Esophagus squamous epithelium (tissue), 5 donors: Measurements from ENCODE around the gene LY6G6D. TPM values are rescaled to one million over a fixed set of nuclear protein-coding genes. Genes with fewer than 3 reads are reported as not detected.

Source experiments
- DNase-seq: peaks from one replicate; lab custom pipeline; 2025; lab: John Stamatoyannopoulos, UW
- H3K27ac ChIP-seq, 4 donors: fragments of 200-600 bp; sonication (generic); one replicate each; pipeline ENCODE4 v1.5.1; 2016 to 2019; ENCODE audit warnings: mild to moderate bottlenecking in 1 of 4
- H3K27me3 ChIP-seq, 4 donors: fragments of 200-600 bp; sonication (generic); 1 replicate in 3 of 4; 2 replicates in 1 of 4; pipeline versions ENCODE4 v1.5.1 to v1.6.0; 2017 to 2021; ENCODE audit warnings: antibody characterized with exemption in 1 of 4
- H3K36me3 ChIP-seq, 3 donors: fragments of 200-600 bp; sonication (generic); one replicate each; pipeline ENCODE4 v1.5.1; 2016 to 2019
- H3K4me1 ChIP-seq, 3 donors: fragments of 200-600 bp; sonication (generic); one replicate each; pipeline ENCODE4 v1.5.1; 2017 to 2019
- H3K4me3 ChIP-seq, 4 donors: fragments of 200-600 bp; sonication (generic); 1 replicate in 3 of 4; 2 replicates in 1 of 4; pipeline ENCODE4 v1.5.1; 2016 to 2019; ENCODE audit warnings: mild to moderate bottlenecking in 2 of 4, moderate library complexity in 1 of 4
- H3K9me3 ChIP-seq, 3 donors: fragments of 200-600 bp; sonication (generic); one replicate each; pipeline ENCODE4 v1.5.1; 2016 to 2019
- POLR2A ChIP-seq, 4 donors: fragments of 450-650 bp; IDR thresholded peaks; one replicate each; pipeline ENCODE4 v1.6.1; 2017; ENCODE audit warnings: antibody characterized with exemption in 4 of 4, mild to moderate bottlenecking in 4 of 4, moderate library complexity in 3 of 4
- WGBS, 2 donors: methylation state at CpG; one replicate each; pipeline ENCODE4 v1.1.5; 2018; 5-methylcytosine and 5-hydroxymethylcytosine counted together
- intact Hi-C: fragments of 100-400 bp; cut with DNase I; formaldehyde crosslinking; loops from one replicate; pipeline ENCODE4 v1.15.0; 2022
- total RNA-seq, 4 donors: library from RNA; depleted of rRNA; stranded (reverse); fragments of >200 nt; gene quantifications; one replicate each; pipeline ENCODE4 v1.1.0, GENCODE V29; 2016
- TF ChIP-seq, protein P1 (sequence below), 6 experiments: fragments of 450-650 bp in 4 of 6; fragments of 200-600 bp in 2 of 6; sonication (generic) in 2 of 6; IDR thresholded peaks; one replicate each; pipeline ENCODE4 v1.5.1; 2016 to 2019; ENCODE audit warnings: antibody characterized with exemption in 6 of 6, mild to moderate bottlenecking in 4 of 6, moderate library complexity in 4 of 6
- donor health status: DM: yes; HTN: yes; CAD: no.

LY6G6D gene
- total RNA-seq, 4 donors from 2014 or later, result not detected

DNA sequence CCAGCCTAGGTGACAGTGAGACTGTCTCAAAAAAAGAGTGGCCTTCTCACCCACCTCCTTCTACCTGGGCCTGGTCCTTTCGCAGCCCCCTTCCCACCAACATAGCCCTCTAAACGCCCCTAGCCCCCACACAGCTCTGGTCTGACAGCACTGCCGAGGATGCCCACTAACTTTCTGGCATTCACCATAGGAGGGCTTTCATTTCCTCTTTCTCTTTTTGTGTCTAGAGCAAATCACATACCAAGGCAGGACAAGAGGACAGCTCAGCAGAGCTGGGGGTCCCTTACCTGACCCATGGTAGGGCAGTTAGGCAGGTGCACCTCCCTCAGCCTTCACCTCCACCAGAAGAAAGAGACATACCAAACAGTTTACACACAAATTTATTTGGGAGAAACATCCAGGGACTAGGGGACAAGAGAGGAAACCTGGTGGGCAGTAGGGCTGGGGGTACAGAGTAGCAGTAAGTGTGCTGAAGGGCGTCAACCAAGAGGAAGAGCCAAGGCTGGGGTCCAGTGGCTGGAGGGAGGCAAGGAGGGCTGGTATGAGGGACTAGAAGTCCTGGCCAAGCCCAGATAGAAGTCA is 38.7 kb upstream of the LY6G6D start:
- no peak overlapping the region for H3K27ac ChIP-seq
- WGBS, 2 donors, result 68 to 77% methylated on average over 4 of the region's 4 CpGs
- peaks cover 0 to 15% (median 12%) of the 10 kb centered on the region in 3 donors for H3K4me1 ChIP-seq
- H3K9me3 ChIP-seq, result no peaks in the 10 kb centered on the region
- no peak for TF ChIP-seq POLR2A (IDR thresholded peaks at IDR 0.05)
- TF ChIP-seq, protein P1, sequence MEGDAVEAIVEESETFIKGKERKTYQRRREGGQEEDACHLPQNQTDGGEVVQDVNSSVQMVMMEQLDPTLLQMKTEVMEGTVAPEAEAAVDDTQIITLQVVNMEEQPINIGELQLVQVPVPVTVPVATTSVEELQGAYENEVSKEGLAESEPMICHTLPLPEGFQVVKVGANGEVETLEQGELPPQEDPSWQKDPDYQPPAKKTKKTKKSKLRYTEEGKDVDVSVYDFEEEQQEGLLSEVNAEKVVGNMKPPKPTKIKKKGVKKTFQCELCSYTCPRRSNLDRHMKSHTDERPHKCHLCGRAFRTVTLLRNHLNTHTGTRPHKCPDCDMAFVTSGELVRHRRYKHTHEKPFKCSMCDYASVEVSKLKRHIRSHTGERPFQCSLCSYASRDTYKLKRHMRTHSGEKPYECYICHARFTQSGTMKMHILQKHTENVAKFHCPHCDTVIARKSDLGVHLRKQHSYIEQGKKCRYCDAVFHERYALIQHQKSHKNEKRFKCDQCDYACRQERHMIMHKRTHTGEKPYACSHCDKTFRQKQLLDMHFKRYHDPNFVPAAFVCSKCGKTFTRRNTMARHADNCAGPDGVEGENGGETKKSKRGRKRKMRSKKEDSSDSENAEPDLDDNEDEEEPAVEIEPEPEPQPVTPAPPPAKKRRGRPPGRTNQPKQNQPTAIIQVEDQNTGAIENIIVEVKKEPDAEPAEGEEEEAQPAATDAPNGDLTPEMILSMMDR (IDR thresholded peaks at IDR 0.05), result no peak
- no peaks in the 10 kb centered on the region for H3K27me3 ChIP-seq
- intact Hi-C loops, result loop anchor here (5.0 kb wide), 1 partner anchor 91 kb away; no protein-coding TSS in a partner anchor
- H3K36me3 ChIP-seq, result peaks cover 9 to 35% (median 12%) of the 10 kb centered on the region in 3 donors
- no peak overlapping the region for H3K4me3 ChIP-seq
- DNase-seq, result no peak

DNA sequence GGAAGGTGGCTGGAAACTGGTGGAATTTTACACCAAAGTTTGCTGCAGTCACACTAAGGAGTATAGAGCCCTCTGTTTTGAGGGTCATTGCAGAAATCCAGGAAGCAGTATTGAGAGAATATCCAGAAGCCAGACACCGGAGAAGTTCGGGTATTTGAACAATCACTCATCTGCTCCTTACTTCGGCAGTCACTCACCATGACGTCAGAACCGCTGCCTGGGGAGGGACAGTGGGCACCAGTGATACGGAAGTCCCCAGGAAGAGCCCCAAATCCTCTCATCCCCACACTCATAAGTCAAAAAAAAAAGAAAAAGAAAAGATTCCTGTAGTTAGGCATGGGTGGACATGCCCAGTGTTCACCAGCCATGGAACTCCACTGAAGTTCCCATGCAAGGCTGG is 38.2 kb upstream of the LY6G6D start:
- Histone ChIP-seq H3K36me3 (peaks cover 4 to 30% (median 7%) of the 10 kb centered on the region in 3 donors), H3K4me3 (no peak overlapping the region), H3K27ac (no peak overlapping the region), H3K27me3 (no peaks in the 10 kb centered on the region), H3K4me1 (peaks cover 0 to 20% (median 16%) of the 10 kb centered on the region in 3 donors), H3K9me3 (no peaks in the 10 kb centered on the region)
- intact Hi-C loops, result loop anchor here (5.0 kb wide), 1 partner anchor 90 kb away; no protein-coding TSS in a partner anchor
- DNase-seq, result no peak
- 33 to 66% methylated on average over 6 of the region's 6 CpGs for WGBS, 2 donors
- no peak for TF ChIP-seq POLR2A (IDR thresholded peaks at IDR 0.05)
- TF ChIP-seq, protein P1 (IDR thresholded peaks at IDR 0.05), result no peak

DNA sequence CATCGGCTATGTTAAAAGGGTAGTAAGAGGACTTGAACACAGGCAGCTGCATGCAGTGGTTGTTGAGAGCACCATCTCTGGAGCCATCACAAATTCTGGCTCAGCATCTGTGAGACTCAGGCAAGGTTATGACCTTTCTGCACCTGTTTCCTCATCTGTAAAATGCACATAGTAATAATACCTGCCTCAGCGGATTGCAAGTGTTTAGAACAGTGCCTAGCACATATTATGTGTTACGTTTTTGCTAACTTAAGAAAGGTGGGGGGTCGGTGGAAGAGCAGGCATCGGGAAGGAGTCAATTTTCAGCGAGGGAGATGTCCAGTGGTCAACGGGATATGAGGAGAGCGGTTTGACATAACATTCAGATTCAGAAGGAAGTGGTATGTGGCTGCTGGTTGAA is 37.2 kb upstream of the LY6G6D start:
- H3K9me3 ChIP-seq, result no peaks in the 10 kb centered on the region
- H3K27me3 ChIP-seq, result no peaks in the 10 kb centered on the region
- H3K27ac ChIP-seq, result no peak overlapping the region
- no peak overlapping the region for H3K4me3 ChIP-seq
- no peak for DNase-seq
- peaks cover 0 to 20% (median 0%) of the 10 kb centered on the region in 3 donors for H3K36me3 ChIP-seq
- WGBS, 2 donors, result 67 to 74% methylated on average over 8 of the region's 8 CpGs
- intact Hi-C loops, result loop anchor here (5.0 kb wide), 1 partner anchor 89 kb away; no protein-coding TSS in a partner anchor
- peaks cover 1 to 25% (median 16%) of the 10 kb centered on the region in 3 donors for H3K4me1 ChIP-seq
- TF ChIP-seq POLR2A (IDR thresholded peaks at IDR 0.05), result no peak
- TF ChIP-seq, protein P1 (IDR thresholded peaks at IDR 0.05), result no peak

DNA sequence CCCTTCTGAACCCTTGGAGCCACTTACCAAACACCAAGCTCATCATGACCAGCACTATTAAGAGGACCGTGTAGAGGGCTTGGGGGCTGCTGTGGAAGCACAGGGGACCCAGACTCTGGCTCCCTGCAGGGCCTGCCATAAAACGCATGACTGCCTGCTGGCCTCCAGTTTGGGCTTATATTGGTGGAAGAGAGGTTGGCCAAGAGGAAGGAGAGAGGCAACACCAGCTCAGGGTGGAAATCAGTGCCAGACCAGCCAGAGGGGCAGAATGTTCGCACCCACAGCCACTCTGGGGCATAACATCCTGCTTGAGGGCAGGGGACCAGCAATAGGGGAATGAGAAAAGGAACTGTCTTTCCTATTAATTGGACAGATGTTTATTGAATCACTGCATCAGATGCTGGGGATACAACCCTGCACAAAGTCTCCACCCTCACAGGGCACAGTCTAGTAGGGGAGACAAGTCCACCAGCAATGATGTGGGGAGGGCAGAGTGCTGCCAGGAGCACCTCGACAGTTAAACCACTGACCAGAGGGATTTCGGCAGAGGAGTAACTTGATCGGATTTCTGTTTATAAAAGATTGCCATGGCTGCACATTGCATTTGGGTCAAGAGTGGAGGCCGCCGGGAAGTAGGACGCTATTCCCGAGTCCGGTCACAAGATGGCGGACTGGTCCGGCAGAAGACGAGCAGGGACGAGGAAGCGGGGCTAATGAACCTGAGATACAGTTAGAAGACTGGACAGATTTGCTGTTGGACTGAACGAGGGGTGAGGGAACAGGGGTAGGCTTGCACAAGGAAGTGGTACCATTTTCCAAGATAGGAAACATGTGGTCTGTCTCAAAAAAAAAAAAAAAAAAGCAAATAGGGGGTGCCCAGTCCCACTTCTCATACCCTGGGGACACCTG is 34.7 kb upstream of the LY6G6D start, which contains the start of gene LY6G5C:
Gene LY6G5C (minus strand): TSS at position 842 of the 909 bp plus-strand sequence. CDS start 694 bp downstream, at position 148.
- Histone ChIP-seq H3K27me3 (no peaks in the 10 kb centered on the region), H3K9me3 (no peaks in the 10 kb centered on the region), H3K4me1 (peaks cover 4 to 36% (median 16%) of the 10 kb centered on the region in 3 donors), H3K36me3 (peaks cover 0 to 14% (median 0%) of the 10 kb centered on the region in 3 donors), H3K27ac (peak within 1 kb of the TSS; percentile 65 to 85 (median 74)), H3K4me3 (peak within 1 kb of the TSS; percentile 43 to 69 (median 62))
- DNase-seq, result peak; percentile 33
- whole genome bisulfite sequencing, 2 donors, result 5 to 6% methylated on average over 15 of the region's 17 CpGs
- no peak for TF ChIP-seq POLR2A (IDR thresholded peaks at IDR 0.05)
- TF ChIP-seq, protein P1 (IDR thresholded peaks at IDR 0.05), result peak; percentile 38 to 85 (median 73)
- intact Hi-C loops, result loop anchor here (10.0 kb wide), 1 partner anchor 154 kb away; no protein-coding TSS in a partner anchor
